ENCODE measurements around the gene TSC2.

Gene TSC2

DNA sequence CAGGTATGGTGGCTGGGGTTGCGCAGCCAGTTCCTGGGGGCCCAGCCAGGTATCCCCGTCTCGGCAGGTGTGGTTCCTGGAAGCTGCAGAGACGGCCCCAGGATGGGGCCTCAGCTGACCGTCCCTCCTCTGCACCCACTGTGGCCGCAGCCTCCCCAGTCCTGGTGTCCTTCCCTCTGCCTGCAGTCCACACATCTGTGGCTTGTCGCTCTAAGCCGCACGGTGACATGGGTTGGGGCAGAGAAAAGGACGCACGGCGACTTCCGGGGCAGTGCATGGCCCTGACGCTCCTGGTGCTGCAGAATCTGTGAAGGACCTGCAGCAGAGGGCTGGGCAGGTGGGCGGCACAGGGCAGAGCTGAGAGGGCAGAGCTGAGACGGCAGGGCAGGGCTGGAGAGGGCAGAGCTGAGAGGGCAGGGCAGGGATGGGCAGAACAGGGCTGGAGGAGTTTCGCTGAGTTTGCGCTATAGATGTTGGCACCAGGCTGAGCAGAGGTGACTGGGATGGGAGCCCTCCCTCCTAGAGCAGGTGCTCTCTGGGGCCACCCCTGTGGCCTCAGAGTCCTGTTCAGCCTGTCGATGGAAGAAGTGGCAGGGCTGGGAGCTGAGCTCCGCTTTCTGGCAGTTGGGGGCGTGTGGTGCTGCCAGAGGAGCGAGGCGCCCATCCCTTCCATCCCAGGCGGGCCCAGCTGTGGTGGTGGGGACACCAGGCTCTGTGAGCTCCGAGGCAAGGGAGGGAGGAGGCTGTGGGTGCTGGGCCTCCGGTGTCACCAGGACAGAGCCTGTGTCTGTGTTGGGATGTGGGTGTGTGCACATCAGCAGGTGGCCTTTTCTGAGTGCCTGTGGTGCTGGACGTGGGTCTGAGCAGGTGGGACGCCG is 23.0 kb downstream of the TSC2 start:
- DNase-seq (ENCODE audit: low read depth, low spot score), result no peak
- no peak for TF ChIP-seq CTCF (IDR thresholded peaks at IDR 0.05; ENCODE audit: low read depth, low read length)
- in situ Hi-C loops (cut with HindIII; ENCODE audit: low sequenced_read_pairs), result no loop called here
- no peak overlapping the region for H3K4me3 ChIP-seq (ENCODE audit: low read depth, low read length)

DNA sequence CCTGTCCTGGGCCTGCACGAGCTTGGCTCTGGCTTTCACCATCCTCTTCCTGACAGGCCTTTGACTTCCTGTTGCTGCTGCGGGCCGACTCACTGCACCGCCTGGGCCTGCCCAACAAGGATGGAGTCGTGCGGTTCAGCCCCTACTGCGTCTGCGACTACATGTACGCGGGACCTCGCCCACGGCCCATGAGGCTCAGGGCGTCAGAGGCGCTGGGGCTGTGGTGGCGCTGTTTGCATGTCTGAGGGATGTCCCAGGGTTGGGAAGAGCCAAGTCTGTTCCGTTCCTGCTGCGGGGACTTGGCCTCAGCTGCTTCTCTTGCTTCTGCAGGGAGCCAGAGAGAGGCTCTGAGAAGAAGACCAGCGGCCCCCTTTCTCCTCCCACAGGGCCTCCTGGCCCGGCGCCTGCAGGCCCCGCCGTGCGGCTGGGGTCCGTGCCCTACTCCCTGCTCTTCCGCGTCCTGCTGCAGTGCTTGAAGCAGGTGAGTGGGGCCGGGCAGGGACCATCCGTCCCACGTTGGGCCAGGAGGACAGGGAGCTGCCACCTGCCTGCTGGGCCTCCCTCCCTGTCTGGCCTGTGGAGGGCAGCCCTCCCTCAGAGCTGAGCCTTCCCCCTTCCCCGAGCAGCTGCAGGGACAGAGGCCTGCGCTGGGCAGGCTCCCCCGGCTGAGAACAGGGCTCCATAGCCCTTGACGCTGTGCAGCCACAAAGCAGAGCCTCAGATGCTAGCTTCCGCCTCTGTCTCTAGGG is 23.8 kb downstream of the TSC2 start:
- in situ Hi-C loops (cut with HindIII; ENCODE audit: low sequenced_read_pairs), result no loop called here
- no peak overlapping the region for H3K4me3 ChIP-seq (ENCODE audit: low read depth, low read length)

GRCh38 chr16:2072926-2073325 is 25.1 kb downstream of the TSC2 start:
- in situ Hi-C loops (cut with HindIII; ENCODE audit: low sequenced_read_pairs), result no loop called here
- no peak overlapping the region for H3K4me3 ChIP-seq (ENCODE audit: low read depth, low read length)
- no peak for TF ChIP-seq CTCF (IDR thresholded peaks at IDR 0.05; ENCODE audit: low read depth, low read length)
- no peak for DNase-seq (ENCODE audit: low read depth, low spot score)

More for the DNA sequence above, 23.8 kb downstream of the TSC2 start:
- DNase-seq (ENCODE audit: low read depth, low spot score), result no peak
- no peak for TF ChIP-seq CTCF (IDR thresholded peaks at IDR 0.05; ENCODE audit: low read depth, low read length)

DNA sequence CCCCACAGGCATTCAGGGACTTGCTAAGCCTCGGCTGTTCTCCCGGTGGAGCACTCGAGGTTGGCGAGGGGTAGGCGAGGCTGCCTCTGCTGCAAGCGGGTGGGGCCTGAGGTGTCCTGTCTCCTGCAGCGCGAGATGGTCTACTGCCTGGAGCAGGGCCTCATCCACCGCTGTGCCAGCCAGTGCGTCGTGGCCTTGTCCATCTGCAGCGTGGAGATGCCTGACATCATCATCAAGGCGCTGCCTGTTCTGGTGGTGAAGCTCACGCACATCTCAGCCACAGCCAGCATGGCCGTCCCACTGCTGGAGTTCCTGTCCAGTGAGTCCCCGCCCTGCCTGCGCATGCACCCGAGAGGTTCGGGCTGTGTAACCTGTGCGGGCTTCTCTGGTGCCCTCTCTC is 26.3 kb downstream of the TSC2 start:
- H3K4me3 ChIP-seq (ENCODE audit: low read depth, low read length), result no peak overlapping the region
- no peak for TF ChIP-seq CTCF (IDR thresholded peaks at IDR 0.05; ENCODE audit: low read depth, low read length)
- no peak for DNase-seq (ENCODE audit: low read depth, low spot score)
- in situ Hi-C loops (cut with HindIII; ENCODE audit: low sequenced_read_pairs), result no loop called here

GRCh38 chr16:2075631-2076030 is 27.8 kb downstream of the TSC2 start:
- in situ Hi-C loops (cut with HindIII; ENCODE audit: low sequenced_read_pairs), result no loop called here
- no peak for DNase-seq (ENCODE audit: low read depth, low spot score)
- no peak for TF ChIP-seq CTCF (IDR thresholded peaks at IDR 0.05; ENCODE audit: low read depth, low read length)
- H3K4me3 ChIP-seq (ENCODE audit: low read depth, low read length), result no peak overlapping the region

- in situ Hi-C loops (cut with HindIII; ENCODE audit: low sequenced_read_pairs), result no loop called here
Measured at GRCh38 chr16:2076072-2076865, 28.5 kb downstream of the TSC2 start.

More at GRCh38 chr16:2076072-2076865, 28.5 kb downstream of the TSC2 start:
- H3K4me3 ChIP-seq (ENCODE audit: low read depth, low read length), result no peak overlapping the region
- DNase-seq (ENCODE audit: low read depth, low spot score), result no peak
- no peak for TF ChIP-seq CTCF (IDR thresholded peaks at IDR 0.05; ENCODE audit: low read depth, low read length)

Measured in astrocyte of the spinal cord (primary cell).